ENCODE data around the gene GPATCH2L. TPM values are rescaled to one million over a fixed set of nuclear protein-coding genes. Genes with fewer than 3 reads are reported as not detected.

GPATCH2L gene
- total RNA-seq, 2 donors from 2014 or later = 111 to 116 TPM

- Histone ChIP-seq H3K27me3 (ENCODE audit: control insufficient read depth, insufficient read depth, low read length, poor library complexity, severe bottlenecking) (no peaks in the 10 kb centered on the region), H3K4me1 (ENCODE audit: control insufficient read depth, insufficient read depth, low read length) (no peaks in the 10 kb centered on the region), H3K4me3 (ENCODE audit: low read length) (no peak overlapping the region), H3K27ac (ENCODE audit: low read depth, low read length) (no peak overlapping the region), H3K36me3 (ENCODE audit: control insufficient read depth, insufficient read depth, low read length) (no peaks in the 10 kb centered on the region), H3K9ac (ENCODE audit: extremely low read depth, low read length, poor library complexity, severe bottlenecking) (no peak overlapping the region), H3K9me3 (ENCODE audit: control insufficient read depth, low read length) (peaks cover 13% of the 10 kb centered on the region)
- peaks cover 21% of the 10 kb centered on the region for H3K9me3 Mint-ChIP-seq
- 82 to 84% methylated on average over 3 of the region's 3 CpGs for WGBS, 2 experiments (ENCODE audit: insufficient coverage in 1 of 2, insufficient read length in 1 of 2)
- TF ChIP-seq CTCF (conservative IDR thresholded peaks at IDR 0.05) = no peak
- H3K36me3 Mint-ChIP-seq (ENCODE audit: low read depth) = peaks cover 3% of the 10 kb centered on the region
- no peak overlapping the region for H3K4me3 Mint-ChIP-seq
- no peaks in the 10 kb centered on the region for H3K27me3 Mint-ChIP-seq (ENCODE audit: insufficient read depth)
- H3K4me1 Mint-ChIP-seq = no peaks in the 10 kb centered on the region
- no peak for DNase-seq
- no peak overlapping the region for H3K27ac Mint-ChIP-seq
Observed at GRCh38 chr14:76219873-76220272, 68.2 kb downstream of the GPATCH2L start.

DNA sequence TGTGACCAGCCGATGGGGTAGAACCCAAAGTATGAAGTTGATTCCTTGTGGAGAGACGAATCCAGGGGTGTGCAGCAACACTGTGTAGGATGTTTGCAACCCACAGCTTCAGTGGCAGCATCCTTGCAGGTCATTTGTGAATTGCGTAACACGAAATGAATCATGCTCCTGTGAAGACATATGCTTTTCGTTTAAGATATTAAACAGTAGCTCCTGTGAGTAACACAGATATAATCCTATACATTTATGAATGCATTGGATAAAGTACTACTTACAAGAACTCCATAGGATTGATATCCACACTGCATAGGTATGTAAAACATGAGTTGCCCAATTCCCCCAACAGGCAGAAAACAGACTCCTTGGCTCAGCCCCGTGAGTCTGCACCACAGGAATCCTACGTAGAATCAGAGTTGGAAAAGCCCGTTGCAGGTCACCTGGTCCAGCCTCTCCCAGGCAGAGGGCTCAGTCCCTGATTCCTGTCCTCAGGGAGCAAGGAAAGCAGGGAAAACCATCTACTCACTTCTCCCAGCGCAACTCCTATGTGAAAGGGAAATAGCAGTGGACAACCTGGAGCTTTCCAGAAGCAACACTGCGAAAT is 75.8 kb downstream of the GPATCH2L start:
- Histone ChIP-seq H3K9ac (ENCODE audit: extremely low read depth, low read length, poor library complexity, severe bottlenecking) (no peak overlapping the region), H3K4me1 (ENCODE audit: control insufficient read depth, insufficient read depth, low read length) (no peaks in the 10 kb centered on the region), H3K27ac (ENCODE audit: low read depth, low read length) (no peak overlapping the region), H3K36me3 (ENCODE audit: control insufficient read depth, insufficient read depth, low read length) (no peaks in the 10 kb centered on the region), H3K4me3 (ENCODE audit: low read length) (no peak overlapping the region), H3K27me3 (ENCODE audit: control insufficient read depth, insufficient read depth, low read length, poor library complexity, severe bottlenecking) (no peaks in the 10 kb centered on the region), H3K9me3 (ENCODE audit: control insufficient read depth, low read length) (peaks cover 5% of the 10 kb centered on the region)
- peaks cover 3% of the 10 kb centered on the region for H3K36me3 Mint-ChIP-seq (ENCODE audit: low read depth)
- H3K27me3 Mint-ChIP-seq (ENCODE audit: insufficient read depth) = peaks cover 9% of the 10 kb centered on the region
- H3K9me3 Mint-ChIP-seq = peaks cover 27% of the 10 kb centered on the region
- DNase-seq = no peak
- TF ChIP-seq CTCF (conservative IDR thresholded peaks at IDR 0.05) = no peak
- no peak overlapping the region for H3K27ac Mint-ChIP-seq
- H3K4me3 Mint-ChIP-seq = no peak overlapping the region
- no peaks in the 10 kb centered on the region for H3K4me1 Mint-ChIP-seq
- WGBS, 2 experiments (ENCODE audit: insufficient coverage in 1 of 2, insufficient read length in 1 of 2) = 72 to 92% methylated on average over 3 to 10 of the region's 10 CpGs

DNA sequence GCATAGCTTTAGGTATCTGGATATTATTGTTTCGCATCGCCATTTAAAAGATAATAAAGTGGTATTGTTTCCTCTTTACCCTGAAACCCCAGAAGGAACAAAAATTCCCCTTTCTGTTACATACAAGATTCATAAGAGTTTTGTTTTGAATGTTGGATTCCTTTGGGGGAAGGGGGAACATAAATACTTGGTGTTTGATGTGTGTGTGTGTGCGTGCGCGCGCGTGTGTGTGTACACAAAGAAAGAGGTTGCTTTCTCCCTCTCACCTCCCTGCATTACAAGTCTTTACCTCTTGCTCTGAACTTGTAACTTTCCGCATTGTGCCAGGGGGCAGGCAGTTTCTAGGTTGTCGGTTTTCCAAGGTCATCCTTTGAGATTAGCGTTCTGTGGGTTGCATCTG is 76.4 kb downstream of the GPATCH2L start:
- no peak overlapping the region for H3K27ac Mint-ChIP-seq
- TF ChIP-seq CTCF (conservative IDR thresholded peaks at IDR 0.05) = no peak
- WGBS, 2 experiments (ENCODE audit: insufficient coverage in 1 of 2, insufficient read length in 1 of 2) = 90 to 100% methylated on average over 6 to 10 of the region's 10 CpGs
- no peaks in the 10 kb centered on the region for H3K4me1 ChIP-seq (ENCODE audit: control insufficient read depth, insufficient read depth, low read length)
- no peak for DNase-seq
- peaks cover 27% of the 10 kb centered on the region for H3K9me3 Mint-ChIP-seq
- no peaks in the 10 kb centered on the region for H3K36me3 ChIP-seq (ENCODE audit: control insufficient read depth, insufficient read depth, low read length)
- no peak overlapping the region for H3K27ac ChIP-seq (ENCODE audit: low read depth, low read length)
- H3K27me3 ChIP-seq (ENCODE audit: control insufficient read depth, insufficient read depth, low read length, poor library complexity, severe bottlenecking) = no peaks in the 10 kb centered on the region
- peaks cover 3% of the 10 kb centered on the region for H3K36me3 Mint-ChIP-seq (ENCODE audit: low read depth)
- H3K4me1 Mint-ChIP-seq = no peaks in the 10 kb centered on the region
- H3K27me3 Mint-ChIP-seq (ENCODE audit: insufficient read depth) = peaks cover 9% of the 10 kb centered on the region
- no peak overlapping the region for H3K4me3 ChIP-seq (ENCODE audit: low read length)
- H3K9me3 ChIP-seq (ENCODE audit: control insufficient read depth, low read length) = peaks cover 5% of the 10 kb centered on the region
- H3K9ac ChIP-seq (ENCODE audit: extremely low read depth, low read length, poor library complexity, severe bottlenecking) = no peak overlapping the region
- no peak overlapping the region for H3K4me3 Mint-ChIP-seq

Measured in endodermal cell (in vitro differentiated cells).